ENCODE measurements around the gene GPC5. TPM values are rescaled to one million over a fixed set of nuclear protein-coding genes. Genes with fewer than 3 reads are reported as not detected.

Gene GPC5
- total RNA-seq, 2 donors from 2014 or later = 0.22 to 0.51 TPM

GRCh38 chr13:91698308-91698707 lies 299.9 kb downstream of the GPC5 start:
- H3K9me3 Mint-ChIP-seq = no peaks in the 10 kb centered on the region
- no peaks in the 10 kb centered on the region for H3K9me3 ChIP-seq (ENCODE audit: control insufficient read depth, low read length)
- no peak overlapping the region for H3K4me3 Mint-ChIP-seq
- H3K9ac ChIP-seq (ENCODE audit: extremely low read depth, low read length, poor library complexity, severe bottlenecking) = no peak overlapping the region
- no peaks in the 10 kb centered on the region for H3K27me3 Mint-ChIP-seq (ENCODE audit: insufficient read depth)
- no peak overlapping the region for H3K27ac Mint-ChIP-seq
- H3K27ac ChIP-seq (ENCODE audit: low read depth, low read length) = no peak overlapping the region
- H3K4me1 ChIP-seq (ENCODE audit: control insufficient read depth, insufficient read depth, low read length) = no peaks in the 10 kb centered on the region
- H3K4me3 ChIP-seq (ENCODE audit: low read length) = no peak overlapping the region
- no peaks in the 10 kb centered on the region for H3K4me1 Mint-ChIP-seq
- H3K27me3 ChIP-seq (ENCODE audit: control insufficient read depth, insufficient read depth, low read length, poor library complexity, severe bottlenecking) = no peaks in the 10 kb centered on the region
- no peak for DNase-seq
- H3K36me3 ChIP-seq (ENCODE audit: control insufficient read depth, insufficient read depth, low read length) = no peaks in the 10 kb centered on the region
- TF ChIP-seq CTCF (conservative IDR thresholded peaks at IDR 0.05) = no peak
- H3K36me3 Mint-ChIP-seq (ENCODE audit: low read depth) = no peaks in the 10 kb centered on the region
- WGBS, 2 experiments (ENCODE audit: insufficient coverage in 1 of 2, insufficient read length in 1 of 2) = no CpG with 5 or more reads among the region's 2 CpGs

- Mint-ChIP-seq H3K27me3 (ENCODE audit: insufficient read depth) (no peaks in the 10 kb centered on the region), H3K4me1 (no peaks in the 10 kb centered on the region), H3K4me3 (no peak overlapping the region), H3K27ac (no peak overlapping the region), H3K9me3 (no peaks in the 10 kb centered on the region), H3K36me3 (ENCODE audit: low read depth) (no peaks in the 10 kb centered on the region)
- Histone ChIP-seq H3K27ac (ENCODE audit: low read depth, low read length) (no peak overlapping the region), H3K9ac (ENCODE audit: extremely low read depth, low read length, poor library complexity, severe bottlenecking) (no peak overlapping the region), H3K9me3 (ENCODE audit: control insufficient read depth, low read length) (no peaks in the 10 kb centered on the region), H3K36me3 (ENCODE audit: control insufficient read depth, insufficient read depth, low read length) (no peaks in the 10 kb centered on the region), H3K27me3 (ENCODE audit: control insufficient read depth, insufficient read depth, low read length, poor library complexity, severe bottlenecking) (no peaks in the 10 kb centered on the region), H3K4me1 (ENCODE audit: control insufficient read depth, insufficient read depth, low read length) (no peaks in the 10 kb centered on the region), H3K4me3 (ENCODE audit: low read length) (no peak overlapping the region)
- WGBS, 2 experiments (ENCODE audit: insufficient coverage in 1 of 2, insufficient read length in 1 of 2) = 93% methylated on average over 2 of the region's 3 CpGs; no CpG with 5 or more reads in 1 of the 2 experiments
- DNase-seq = no peak
- no peak for TF ChIP-seq CTCF (conservative IDR thresholded peaks at IDR 0.05)
These were observed 300.3 kb downstream of the GPC5 start for GRCh38 chr13:91698767-91699166.

- Histone ChIP-seq H3K4me1 (ENCODE audit: control insufficient read depth, insufficient read depth, low read length) (no peaks in the 10 kb centered on the region), H3K9me3 (ENCODE audit: control insufficient read depth, low read length) (no peaks in the 10 kb centered on the region), H3K4me3 (ENCODE audit: low read length) (no peak overlapping the region), H3K36me3 (ENCODE audit: control insufficient read depth, insufficient read depth, low read length) (no peaks in the 10 kb centered on the region), H3K9ac (ENCODE audit: extremely low read depth, low read length, poor library complexity, severe bottlenecking) (no peak overlapping the region), H3K27ac (ENCODE audit: low read depth, low read length) (no peak overlapping the region), H3K27me3 (ENCODE audit: control insufficient read depth, insufficient read depth, low read length, poor library complexity, severe bottlenecking) (no peaks in the 10 kb centered on the region)
- H3K9me3 Mint-ChIP-seq = no peaks in the 10 kb centered on the region
- no peaks in the 10 kb centered on the region for H3K36me3 Mint-ChIP-seq (ENCODE audit: low read depth)
- TF ChIP-seq CTCF (conservative IDR thresholded peaks at IDR 0.05) = peak; percentile 51
- H3K27me3 Mint-ChIP-seq (ENCODE audit: insufficient read depth) = no peaks in the 10 kb centered on the region
- no peaks in the 10 kb centered on the region for H3K4me1 Mint-ChIP-seq
- no peak overlapping the region for H3K4me3 Mint-ChIP-seq
- H3K27ac Mint-ChIP-seq = no peak overlapping the region
- no peak for DNase-seq
These were observed 301.4 kb downstream of the GPC5 start for GRCh38 chr13:91699863-91700262.
